HK-2 (cell line): ENCODE results near the gene ATCAY.
"Not testable (repeated sequence)": the region's sequence is repeated elsewhere in the genome, so short reads cannot be mapped to it uniquely, and the experiment has no call there.

ENCODE experiments used
- DNase-seq: peaks from one replicate; pipeline ENCODE4 v3.0.0-alpha.2; 2018; ENCODE audit not compliant: unreplicated experiment

ATCAY gene

GRCh38 chr19:3855320-3855719, 25.2 kb upstream of the ATCAY start:
- no peak for DNase-seq

GRCh38 chr19:3857449-3858003, 23.0 kb upstream of the ATCAY start:
- DNase-seq = no peak

DNA sequence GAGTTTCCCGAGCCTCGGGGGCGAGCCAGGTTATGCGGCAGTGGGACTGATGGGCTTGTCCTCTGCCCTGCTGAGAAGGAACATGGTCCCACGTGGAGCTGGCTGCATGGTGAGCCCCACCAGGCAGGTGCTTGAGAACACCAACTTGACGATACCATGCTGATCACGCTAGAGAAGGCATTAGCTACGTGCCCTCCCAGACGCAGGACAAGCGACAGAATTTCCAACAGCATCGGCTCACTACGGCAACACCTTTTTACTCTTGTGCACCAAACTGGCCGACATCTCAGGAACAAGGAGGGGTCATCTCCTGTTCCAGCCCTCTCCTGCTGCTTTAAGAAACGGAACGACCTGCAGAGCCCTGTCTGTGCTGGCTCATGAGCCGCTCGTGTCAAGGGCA, 20.0 kb upstream of the ATCAY start:
- DNase-seq = no peak

DNA sequence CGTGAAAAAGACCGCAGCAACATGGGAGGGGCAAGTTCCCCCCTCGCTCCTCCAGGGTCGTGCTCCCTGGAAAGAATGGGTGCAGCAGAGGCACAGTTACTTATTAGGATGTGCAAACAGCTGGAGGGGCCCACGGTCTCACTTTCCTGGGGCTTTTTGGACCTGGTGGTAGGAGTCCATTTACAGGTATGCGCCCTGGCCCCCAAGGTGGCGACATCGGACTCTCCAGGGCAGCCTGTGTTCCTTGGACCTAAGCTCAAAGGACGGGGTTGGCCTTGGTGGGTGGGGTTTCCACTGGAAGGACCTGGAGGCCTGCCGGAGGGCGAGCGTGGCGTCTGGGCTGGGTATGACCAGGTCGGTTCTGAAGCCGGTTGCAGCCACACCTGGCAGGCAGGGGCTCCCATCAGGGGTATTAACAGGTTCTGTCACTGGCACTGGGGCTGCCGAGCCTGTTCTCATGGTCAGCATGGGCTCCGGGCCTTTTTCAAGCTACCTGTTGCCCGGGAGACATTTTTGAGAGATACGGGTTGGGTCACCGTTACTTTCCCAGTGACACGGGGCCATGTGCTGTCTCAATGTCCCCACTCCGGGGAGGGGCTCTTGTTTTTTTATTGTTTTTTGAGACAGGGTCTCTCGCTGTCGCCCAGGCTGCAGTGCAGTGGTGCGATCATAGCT, 17.5 kb upstream of the ATCAY start:
- DNase-seq = no peak

DNA sequence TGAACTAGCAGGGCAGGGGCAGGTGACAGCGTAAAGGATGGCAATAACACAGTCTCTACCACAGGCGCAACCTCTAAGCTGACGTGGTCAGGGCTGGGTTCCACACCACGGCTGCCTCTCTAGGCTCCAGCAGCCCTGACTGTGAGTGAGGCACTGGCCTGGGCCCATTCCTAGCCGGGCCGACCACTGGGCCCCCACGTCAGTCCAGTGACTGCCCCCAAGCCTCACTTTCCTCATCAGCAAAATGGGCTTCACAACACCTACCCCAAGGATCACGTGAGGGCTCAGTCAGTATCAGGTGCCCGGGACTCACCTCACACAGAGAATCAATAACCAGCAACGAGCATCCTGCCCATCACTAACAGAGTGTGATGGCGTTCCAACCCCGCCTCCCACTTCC, 16.8 kb upstream of the ATCAY start:
- DNase-seq = no peak

DNA sequence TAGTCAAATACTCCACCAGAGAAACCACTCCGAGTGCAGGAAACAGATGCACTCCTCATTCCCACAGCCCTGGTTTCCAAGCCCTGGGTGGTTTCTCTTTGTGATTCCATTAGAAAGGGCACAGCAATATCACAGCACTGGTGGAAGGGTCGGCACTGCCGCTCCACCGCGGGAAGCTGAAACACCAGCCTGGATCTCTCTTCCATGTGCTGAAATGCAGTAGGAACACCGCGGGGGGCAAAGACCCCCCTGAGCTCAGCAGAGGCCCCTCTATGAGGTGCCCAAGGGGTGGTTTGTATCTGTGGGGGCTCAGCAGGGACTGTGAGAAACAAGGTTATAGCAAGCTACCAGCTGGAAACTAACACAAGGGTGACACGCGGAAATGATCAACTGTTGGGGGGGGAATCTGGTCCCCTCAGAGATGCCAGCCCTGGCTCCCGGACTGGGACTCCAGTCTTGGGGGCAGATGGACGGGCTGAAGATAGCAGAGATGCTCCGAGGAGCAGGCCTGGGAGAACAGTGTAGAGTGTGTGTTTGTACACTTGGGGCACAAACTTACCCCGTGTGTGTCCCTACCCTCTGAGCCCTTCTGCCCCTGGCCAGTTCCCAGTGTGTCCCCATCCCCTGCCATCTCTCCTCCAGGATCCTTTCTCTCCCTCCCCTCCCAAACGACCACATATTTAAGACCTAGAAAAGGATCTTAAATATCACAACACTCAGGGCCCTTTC, 13.4 kb upstream of the ATCAY start:
- DNase-seq = no peak

GRCh38 chr19:3867971-3868769, 12.3 kb upstream of the ATCAY start:
- DNase-seq = no peak

DNA sequence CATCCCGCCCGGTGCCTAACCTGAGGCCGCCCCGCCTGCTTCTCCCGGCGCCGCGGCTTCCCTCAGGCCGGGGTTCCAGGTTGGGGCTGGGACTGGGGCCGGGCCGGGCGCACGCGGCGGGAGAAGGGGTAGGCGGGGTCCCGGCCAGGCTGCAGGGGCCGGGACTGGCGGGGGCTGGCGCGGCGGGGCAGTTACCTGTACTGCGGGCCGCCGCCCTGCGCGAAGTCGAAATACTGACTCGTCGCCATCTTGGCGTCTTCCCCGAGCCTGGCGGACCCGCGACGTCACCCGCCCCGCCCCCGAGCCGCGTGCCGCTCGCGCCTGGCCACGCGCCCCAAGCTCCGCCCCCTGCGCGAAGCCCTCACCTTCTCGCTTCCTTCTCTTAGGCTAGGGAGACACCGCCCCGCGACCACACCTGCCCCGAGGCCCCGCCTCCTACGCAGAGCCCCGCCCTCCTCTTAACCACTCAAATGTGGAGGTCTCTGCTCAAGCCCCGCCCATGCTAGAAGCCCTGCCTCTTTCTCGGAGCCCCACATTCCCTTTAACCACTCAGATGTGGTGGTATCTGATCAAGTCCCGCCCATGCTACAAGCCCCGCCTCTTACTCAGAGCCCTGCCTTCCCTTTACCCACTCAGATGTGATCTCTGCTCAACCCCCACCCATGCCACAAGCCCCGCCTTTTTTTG, 11.6 kb upstream of the ATCAY start, which contains the start of gene ZFR2:
TSS of gene ZFR2 (minus strand) at position 269 of the 687 bp plus-strand sequence. CDS start at position 248, 21 bp downstream.
- peak; percentile 94 for DNase-seq

- no peak for DNase-seq
Measured at GRCh38 chr19:3873151-3873550, 7.3 kb upstream of the ATCAY start.

DNA sequence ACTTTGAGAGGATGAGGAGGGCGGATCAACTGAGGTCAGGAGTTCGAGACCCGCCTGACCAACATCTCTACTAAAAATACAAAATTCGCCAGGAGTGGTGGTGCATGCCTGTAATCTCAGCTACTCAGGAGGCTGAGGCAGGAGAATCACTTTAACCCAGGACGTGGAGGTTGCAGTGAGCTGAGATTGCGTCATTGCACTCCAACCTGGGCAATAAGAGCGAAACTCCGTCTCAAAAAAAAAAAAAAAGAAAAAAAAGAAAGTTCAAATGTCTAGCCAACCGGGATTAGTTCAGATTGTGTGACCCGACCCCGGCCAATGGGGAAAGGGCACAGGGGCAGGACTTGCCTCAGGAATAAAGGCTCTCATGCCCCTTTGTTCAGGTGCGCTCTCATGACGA, 5.8 kb upstream of the ATCAY start:
- DNase-seq = not testable (repeated sequence)

GRCh38 chr19:3879656-3880055, 829 bp upstream of the ATCAY start:
- no peak for DNase-seq

DNA sequence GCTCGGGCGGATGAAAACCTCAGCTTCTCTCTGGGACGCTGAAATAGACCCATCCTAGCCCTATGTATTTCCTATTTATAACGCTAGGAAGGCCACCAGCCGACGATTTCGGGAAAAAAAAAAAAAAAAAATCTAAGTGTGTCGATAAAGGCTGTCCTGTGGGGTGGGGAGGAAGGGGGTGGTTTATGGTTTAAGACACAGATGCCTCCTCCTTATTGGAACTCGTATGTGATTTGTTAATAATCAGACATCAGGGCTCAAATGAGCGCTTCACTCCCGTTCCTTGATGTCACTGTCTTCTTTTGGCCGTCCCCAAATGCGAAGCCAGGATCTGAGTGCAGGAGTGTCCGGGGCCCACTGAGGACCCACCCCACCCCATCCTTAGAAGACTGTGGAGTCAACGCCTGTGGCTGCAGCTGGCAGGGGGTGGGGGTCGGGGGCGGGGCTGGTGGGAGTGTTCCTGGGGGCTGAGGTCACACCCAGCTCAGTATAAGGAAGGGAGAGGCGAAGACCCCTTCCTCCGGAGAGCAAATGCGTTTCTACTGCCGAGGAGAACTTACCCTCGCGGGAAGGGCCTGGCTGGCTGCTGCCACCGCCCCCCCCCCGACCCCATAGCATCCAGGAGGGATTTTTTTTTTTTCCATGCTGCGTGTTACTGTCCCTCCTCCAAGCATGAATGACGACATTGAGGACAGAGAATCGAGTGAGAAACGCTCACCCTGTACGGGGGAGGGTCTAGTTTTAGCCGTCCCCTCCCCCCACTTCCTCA, 971 bp downstream of the ATCAY start:
- DNase-seq = no peak

- no peak for DNase-seq
Measured at GRCh38 chr19:3882041-3882384, 1.5 kb downstream of the ATCAY start.

GRCh38 chr19:3890591-3890990, 10.1 kb downstream of the ATCAY start:
- no peak for DNase-seq

GRCh38 chr19:3893509-3894179, 13.2 kb downstream of the ATCAY start:
- no peak for DNase-seq

DNA sequence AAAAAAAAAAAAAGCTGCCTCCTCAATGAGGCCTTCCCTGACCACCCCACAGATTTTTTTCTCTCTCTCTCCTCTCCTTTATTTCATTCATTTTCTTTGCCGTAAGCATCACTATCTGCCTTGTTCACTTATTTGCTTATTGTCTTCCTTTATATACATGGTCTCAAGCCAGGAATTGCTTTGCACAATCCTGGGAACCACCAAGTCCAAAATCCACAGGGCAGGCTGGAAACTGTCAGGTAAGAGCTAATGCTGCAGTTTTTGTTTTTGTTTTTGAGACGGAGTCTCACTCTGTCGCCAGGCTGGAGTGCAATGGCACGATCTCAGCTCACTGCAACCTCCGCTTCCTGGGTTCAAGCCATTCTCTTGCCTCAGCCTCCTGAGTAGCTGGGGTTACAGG, 14.5 kb downstream of the ATCAY start:
- DNase-seq = not testable (repeated sequence)

DNA sequence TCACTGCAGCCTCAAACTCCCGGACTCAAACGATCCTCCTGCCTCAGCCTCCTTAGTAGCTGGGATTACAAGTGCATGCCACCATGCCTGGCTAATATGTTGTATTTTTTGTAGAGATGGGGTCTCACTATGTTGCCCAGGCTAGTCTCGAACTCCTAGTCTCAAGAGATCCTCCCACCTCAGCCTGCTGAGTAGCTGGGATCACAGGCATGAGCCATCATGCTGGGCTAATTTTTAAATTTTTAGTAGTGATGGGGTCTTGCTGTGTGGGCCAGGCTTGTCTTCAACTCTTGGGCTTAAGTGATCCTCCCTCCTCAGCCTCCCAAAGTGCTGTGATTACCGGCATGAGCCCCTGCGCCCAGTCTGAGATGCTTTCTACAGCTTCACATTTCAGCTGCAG, 15.3 kb downstream of the ATCAY start:
- no peak for DNase-seq

DNA sequence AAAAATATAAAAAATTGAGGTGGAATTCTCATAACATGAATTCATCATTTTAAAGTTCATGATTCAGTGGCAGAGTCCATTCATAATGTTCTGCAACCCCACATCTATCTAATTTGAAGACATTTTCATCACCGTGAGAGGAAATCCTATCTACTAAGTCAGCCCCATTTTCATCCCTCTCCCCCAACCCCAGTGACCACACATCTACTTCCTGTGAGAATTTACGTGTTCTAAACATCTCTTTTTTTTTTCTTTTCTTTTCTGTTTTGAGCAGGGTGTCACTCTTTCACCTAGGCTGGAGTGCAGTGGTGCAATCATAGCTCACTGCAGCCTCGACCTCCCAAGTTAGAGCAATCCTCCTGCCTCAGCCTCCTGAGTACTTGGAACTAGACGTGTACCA, 17.5 kb downstream of the ATCAY start:
- no peak for DNase-seq

- no peak for DNase-seq
Measured at GRCh38 chr19:3898426-3898825, 17.9 kb downstream of the ATCAY start.

DNA sequence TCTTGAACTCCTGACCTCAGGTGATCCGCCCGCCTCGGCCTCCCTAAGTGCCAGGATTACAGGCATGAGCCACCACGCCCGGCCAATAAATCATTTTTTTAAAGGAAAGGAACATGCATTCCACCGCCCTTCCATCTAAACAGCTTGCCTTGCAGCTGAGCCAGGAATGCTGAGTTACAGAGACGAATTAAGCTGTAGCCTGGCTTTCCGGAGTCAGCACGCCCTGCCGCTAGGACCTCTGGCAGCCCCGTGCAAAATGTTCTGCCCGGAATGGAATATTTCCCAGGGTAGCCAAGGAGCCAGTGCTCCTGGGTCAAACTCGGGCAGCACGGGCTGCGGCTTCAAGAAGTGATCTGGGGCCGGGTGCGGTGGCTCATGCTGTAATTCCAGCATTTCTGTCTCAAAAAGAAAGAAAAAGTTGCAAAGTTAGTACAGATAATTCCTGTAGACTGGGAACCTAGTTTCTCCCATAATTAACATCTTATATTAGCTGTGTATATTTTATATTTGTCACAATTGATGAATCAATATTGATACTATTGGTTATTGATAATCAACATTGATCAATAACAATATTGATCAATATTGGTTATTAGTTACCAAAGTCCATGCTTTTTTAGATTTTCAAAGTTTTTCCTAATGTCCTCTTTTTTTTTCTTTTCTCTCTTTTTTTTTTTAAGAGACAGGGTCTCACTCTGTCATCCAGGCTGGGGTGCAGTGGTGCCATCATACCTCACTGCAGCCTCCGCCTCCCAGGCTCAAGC, 19.2 kb downstream of the ATCAY start:
- no peak for DNase-seq
